GM18907 (cell line): ENCODE measurements around the gene SHISAL2A.
"Not testable (repeated sequence)": the region's sequence is repeated elsewhere in the genome, so short reads cannot be mapped to it uniquely, and the experiment has no call there.

Source experiments
- ATAC-seq: cut with Tn5 transposase; IDR thresholded peaks from one replicate; pipeline ENCODE4 v1.9.1; 2021; ENCODE audit warnings: mild to moderate bottlenecking, moderate library complexity; ENCODE audit not compliant: unreplicated experiment

SHISAL2A gene

DNA sequence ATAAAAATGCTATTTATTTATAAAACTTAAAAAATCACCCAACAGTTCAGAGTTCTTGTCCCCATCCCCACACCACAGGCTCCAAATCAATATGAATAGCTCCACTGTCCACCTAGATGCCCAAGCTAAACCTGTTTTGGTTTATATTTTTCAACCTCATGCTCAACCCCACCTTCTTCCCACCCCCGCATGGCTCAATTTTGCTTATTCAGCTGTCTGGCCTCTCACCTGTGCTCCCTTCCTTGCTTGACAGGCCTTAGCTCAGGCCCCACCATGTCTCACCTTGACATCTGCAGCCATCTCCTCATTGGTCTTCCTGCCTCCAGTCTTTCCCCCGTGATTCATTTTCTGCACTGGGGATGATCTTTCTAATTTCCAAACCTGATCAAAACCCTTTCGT is 47.4 kb downstream of the SHISAL2A start:
- no peak for ATAC-seq

GRCh38 chr1:52681136-52681535 is 48.2 kb downstream of the SHISAL2A start:
- no peak for ATAC-seq

DNA sequence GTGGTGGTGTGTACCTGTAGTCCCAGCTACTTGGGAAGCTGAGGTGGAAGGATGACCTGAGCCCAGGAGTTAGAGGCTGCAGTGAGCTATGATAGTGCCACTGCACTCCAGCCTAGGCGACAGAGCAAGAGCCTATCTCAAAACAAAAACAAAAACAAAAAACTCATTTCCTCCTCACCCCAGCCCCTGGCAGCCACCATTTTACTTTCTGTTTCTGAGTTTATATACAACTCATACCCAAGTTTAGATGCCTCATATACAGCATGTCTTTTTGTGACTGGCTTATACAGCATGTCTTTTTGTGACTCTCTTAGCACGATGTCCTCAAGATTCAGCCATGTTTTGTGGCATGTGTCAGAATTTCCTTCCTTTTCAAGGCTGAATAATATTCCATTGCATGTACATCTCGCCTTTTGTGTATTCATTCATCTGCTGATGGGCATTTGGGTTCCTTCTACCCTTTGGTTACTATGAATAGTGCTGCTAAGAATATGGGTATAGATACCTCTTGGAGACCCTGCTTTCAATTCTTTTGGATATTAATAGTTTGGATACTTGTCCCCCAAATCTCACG is 50.5 kb downstream of the SHISAL2A start:
- ATAC-seq = no peak

DNA sequence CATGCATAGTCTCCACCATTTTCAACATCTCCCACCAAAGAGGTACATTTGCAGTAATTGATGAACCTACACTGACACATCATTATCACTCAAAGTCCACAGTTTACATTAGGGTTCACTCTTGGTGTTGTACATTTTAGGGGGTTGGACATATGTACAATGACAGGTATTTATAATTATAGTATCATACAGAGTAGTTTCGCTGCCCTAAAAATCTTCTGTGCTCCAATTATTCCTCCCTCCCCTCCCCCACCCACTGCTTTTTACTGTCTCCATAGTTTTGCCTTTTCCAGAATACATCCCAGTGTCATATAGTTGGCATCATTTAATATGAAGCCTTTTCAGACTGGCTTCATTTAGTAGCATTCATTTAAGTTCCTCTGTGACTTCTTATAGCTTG is 51.6 kb downstream of the SHISAL2A start:
- ATAC-seq = no peak

- peak; percentile 84 for ATAC-seq
These were observed 53.3 kb downstream of the SHISAL2A start for GRCh38 chr1:52686261-52686751.

GRCh38 chr1:52686830-52687229 is 53.9 kb downstream of the SHISAL2A start:
- ATAC-seq = no peak

GRCh38 chr1:52691821-52692220 is 58.9 kb downstream of the SHISAL2A start:
- no peak for ATAC-seq

DNA sequence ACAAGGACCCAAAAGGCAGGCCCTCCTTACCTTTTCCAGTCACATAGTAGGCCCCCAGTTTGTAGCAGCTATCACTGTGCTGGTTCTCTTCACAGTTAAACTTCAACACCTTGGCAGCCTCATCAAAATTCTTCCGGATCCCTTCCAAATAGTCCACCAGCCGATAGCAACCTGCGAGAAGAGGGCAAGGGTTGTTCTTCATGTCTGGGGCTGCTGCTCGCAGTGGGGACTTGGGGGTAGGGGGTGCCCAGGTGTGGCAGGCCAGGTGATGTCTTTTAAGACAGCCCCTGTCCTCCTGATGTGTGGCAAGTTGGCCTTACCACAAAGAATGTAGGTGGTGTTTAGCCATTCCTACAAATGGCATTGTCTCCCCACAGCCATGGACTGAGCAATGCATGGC is 59.7 kb downstream of the SHISAL2A start:
- ATAC-seq = no peak

GRCh38 chr1:52693351-52693750 is 60.4 kb downstream of the SHISAL2A start:
- not testable (repeated sequence) for ATAC-seq

- ATAC-seq = no peak
These were observed 60.9 kb downstream of the SHISAL2A start for GRCh38 chr1:52693843-52694242.

DNA sequence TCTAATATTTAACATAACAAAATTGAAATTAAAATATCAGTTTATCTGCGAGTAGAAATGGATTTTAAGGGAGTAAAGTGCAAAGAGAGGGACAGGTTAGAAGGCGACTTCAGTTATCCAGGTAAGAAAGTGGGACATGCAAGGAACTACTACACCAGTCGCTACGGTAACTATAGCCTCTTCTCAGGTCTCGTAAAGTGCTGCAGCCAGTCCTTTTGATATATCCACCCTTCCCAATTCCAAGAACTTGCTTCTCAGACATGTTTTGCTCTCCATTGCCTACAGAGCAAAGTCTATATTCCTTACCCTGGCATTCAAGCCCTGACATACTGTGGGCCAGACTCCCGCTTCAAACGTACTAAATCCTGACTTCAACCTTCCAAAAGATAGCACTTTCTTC is 62.7 kb downstream of the SHISAL2A start:
- ATAC-seq = no peak

DNA sequence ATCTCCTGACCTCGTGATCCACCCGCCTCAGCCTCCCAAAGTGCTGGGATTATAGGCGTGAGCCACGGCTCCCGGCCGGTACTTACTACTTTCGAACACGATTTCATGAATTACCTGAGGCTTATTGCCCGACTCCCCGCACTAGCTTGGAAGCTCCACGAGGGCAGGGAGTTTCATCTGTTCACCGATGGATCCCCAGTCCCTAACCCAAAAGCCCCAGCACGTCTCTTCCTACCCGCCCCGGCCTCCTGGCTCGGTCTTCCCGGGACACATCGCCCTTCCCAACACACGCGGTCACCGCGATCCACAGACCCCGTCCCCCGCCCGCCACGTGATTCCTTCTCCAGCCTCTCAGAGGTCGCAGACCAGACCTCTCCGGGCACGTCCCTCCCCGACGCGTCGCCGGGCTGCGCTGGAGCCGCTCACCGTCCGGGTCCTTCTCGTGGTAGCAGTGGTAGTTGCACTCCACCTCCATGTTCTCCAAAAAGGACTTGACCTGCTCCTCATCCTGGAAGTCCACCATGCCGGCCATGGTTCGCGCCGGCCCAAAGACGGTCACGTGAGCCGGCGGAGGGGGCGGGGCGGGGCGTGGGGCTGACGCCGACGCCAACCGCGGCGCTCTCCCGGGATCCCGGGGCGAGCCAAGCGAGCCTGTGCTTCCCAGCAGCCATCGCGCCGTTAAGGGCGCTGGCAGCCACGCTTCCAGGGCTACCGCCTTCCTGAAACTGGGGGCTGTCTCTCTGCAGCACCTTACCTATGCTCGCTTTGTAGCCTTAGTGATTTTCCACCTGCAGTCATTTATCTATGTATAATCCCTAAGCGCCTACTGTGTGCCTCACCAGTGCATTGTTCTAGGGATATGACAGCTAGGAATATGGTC is 65.1 kb downstream of the SHISAL2A start, which contains the start of gene COA7:
Gene COA7, minus strand, starts transcription at position 553 of the 880 bp plus-strand sequence. Its CDS starts 21 bp downstream, at position 532.
- peak; percentile 60 for ATAC-seq

GRCh38 chr1:52702886-52703787 is 70.2 kb downstream of the SHISAL2A start:
- peak; percentile 95 for ATAC-seq

DNA sequence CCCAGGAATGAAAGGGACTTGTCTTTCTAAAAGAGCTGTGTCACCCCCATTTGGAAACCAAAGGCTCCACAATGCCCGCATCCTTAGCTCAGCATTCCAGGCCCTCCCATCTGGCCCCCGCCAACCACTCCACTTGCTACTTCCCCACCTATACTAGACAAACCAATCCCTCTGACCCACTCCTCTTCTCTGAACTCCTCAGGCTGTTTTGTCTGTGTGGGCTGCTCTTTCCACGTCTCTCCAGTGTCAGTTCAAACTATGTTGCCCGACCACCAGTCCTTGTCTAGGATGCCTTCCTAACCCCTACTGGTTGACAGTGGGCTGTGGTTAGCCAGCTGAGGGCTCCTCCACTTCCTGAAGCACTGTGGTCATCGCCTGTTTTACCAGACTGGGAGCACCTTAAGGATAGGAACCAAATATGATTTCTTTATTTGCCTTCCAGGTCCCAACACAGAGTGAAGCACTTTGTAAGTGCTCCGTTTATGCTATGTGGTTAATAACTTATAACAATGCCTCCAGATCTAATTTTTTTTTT is 73.2 kb downstream of the SHISAL2A start:
- ATAC-seq = no peak
